Panc1 (cell line): Measurements from ENCODE around the gene TRAF3IP3. TPM values are rescaled to one million over a fixed set of nuclear protein-coding genes. Genes with fewer than 3 reads are reported as not detected.

Experiments used
- ATAC-seq: fragments of 200-7000 bp; cut with Tn5 transposase; 2 replicates; pipeline ENCODE4 v1.9.1; 2020; ENCODE audit warnings: mild to moderate bottlenecking, moderate library complexity
- BruUV-seq: library from RNA; stranded (reverse); fragments of 400-500 nt; replicated peaks from 2 replicates; lab custom pipeline; 2021; lab: Mats Ljungman, UMichigan
- CTCF ChIA-PET: fragments of 300-600 bp; sonication (Branson Sonifier 250); formaldehyde crosslinking; loops from one replicate; lab custom pipeline; 2022; ENCODE audit warnings: antibody characterized with exemption; lab: Charles Lee
- POLR2A ChIA-PET: fragments of 300-600 bp; sonication (Branson Sonifier 250); formaldehyde crosslinking; loops from one replicate; lab custom pipeline; 2022; ENCODE audit warnings: antibody characterized with exemption; lab: Charles Lee
- DNase-seq: peaks from one replicate; pipeline ENCODE4 v3.0.0-alpha.2; 2010; ENCODE audit warnings: low read depth, low spot score
- H3K27ac ChIP-seq: 2 replicates; pipeline ENCODE4 v1.5.1; 2011; ENCODE audit warnings: mild to moderate bottlenecking, low read length, inconsistent platforms
- H3K27me3 ChIP-seq: fragments of 200-500 bp; sonication (Bioruptor generic); 2 replicates; pipeline ENCODE4 v1.6.0; 2014; ENCODE audit warnings: low read length, inconsistent platforms; ENCODE audit not compliant: control insufficient read depth, insufficient read depth
- H3K36me3 ChIP-seq: fragments of 200-500 bp; sonication (Bioruptor generic); 2 replicates; pipeline ENCODE4 v1.5.1; 2014; ENCODE audit warnings: inconsistent platforms, mild to moderate bottlenecking, low read length, moderate library complexity; ENCODE audit not compliant: control insufficient read depth, insufficient read depth
- H3K4me1 ChIP-seq: 2 replicates; pipeline ENCODE4 v1.5.1; 2011; ENCODE audit warnings: inconsistent platforms, mild to moderate bottlenecking, low read length, moderate library complexity; ENCODE audit not compliant: control insufficient read depth, insufficient read depth
- H3K4me3 ChIP-seq, 2 experiments: 2 replicates each; pipeline ENCODE4 v1.5.1; 2011 to 2012; ENCODE audit warnings: low read depth in 2 of 2, low read length in 2 of 2, mild to moderate bottlenecking in 2 of 2, inconsistent platforms in 1 of 2, moderate library complexity in 1 of 2
- H3K9me3 ChIP-seq: fragments of 200-500 bp; sonication (Bioruptor generic); 2 replicates; pipeline ENCODE4 v1.5.1; 2014; ENCODE audit warnings: low read depth, mild to moderate bottlenecking, inconsistent platforms, low read length, moderate library complexity; ENCODE audit not compliant: control insufficient read depth, insufficient read depth
- POLR2AphosphoS5 ChIP-seq: IDR thresholded peaks from 2 replicates; pipeline ENCODE4 v1.6.1; 2012; ENCODE audit warnings: mild to moderate bottlenecking, low read depth, low read length, moderate library complexity
- SIN3A ChIP-seq: IDR thresholded peaks from 2 replicates; pipeline ENCODE4 v1.6.1; 2012; ENCODE audit warnings: low read depth, mild to moderate bottlenecking, low read length, moderate library complexity, borderline replicate concordance; ENCODE audit not compliant: insufficient read depth
- TCF7L2 ChIP-seq: IDR thresholded peaks from 2 replicates; pipeline ENCODE4 v1.6.1; 2011; ENCODE audit warnings: mild to moderate bottlenecking, low read depth, low read length, inconsistent platforms
- in situ Hi-C: cut with HindIII; loops from 2 replicates; pipeline ENCODE4 v1.10.0; 2016; ENCODE audit warnings: low sequenced_read_pairs, low pct_unique_long_range_greater_than_20kb
- intact Hi-C: fragments of 100-400 bp; cut with micrococcal nuclease; formaldehyde crosslinking; loops from one replicate; pipeline ENCODE4 v1.10.0; 2022; ENCODE audit not compliant: unreplicated experiment
- total RNA-seq: library from RNA; stranded (reverse); gene quantifications from one replicate; pipeline ENCODE4 v1.2.1, GENCODE V29; 2021; ENCODE audit not compliant: unreplicated experiment
- TF ChIP-seq, protein P1 (sequence below), 2 experiments: IDR thresholded peaks; 2 replicates each; pipeline ENCODE4 v1.6.1; 2011 to 2012; ENCODE audit warnings: low read depth in 2 of 2, control low read depth in 1 of 2, low read length in 1 of 2, mild to moderate bottlenecking in 1 of 2, moderate library complexity in 1 of 2; ENCODE audit not compliant: insufficient read depth in 1 of 2
- TF ChIP-seq, protein P2 (sequence below): fragments of 450-650 bp; IDR thresholded peaks from 2 replicates; pipeline ENCODE4 v1.5.1; 2017; ENCODE audit warnings: mild to moderate bottlenecking

TRAF3IP3 gene
- total RNA-seq, 1 experiment from 2014 or later: 0.67 TPM

DNA sequence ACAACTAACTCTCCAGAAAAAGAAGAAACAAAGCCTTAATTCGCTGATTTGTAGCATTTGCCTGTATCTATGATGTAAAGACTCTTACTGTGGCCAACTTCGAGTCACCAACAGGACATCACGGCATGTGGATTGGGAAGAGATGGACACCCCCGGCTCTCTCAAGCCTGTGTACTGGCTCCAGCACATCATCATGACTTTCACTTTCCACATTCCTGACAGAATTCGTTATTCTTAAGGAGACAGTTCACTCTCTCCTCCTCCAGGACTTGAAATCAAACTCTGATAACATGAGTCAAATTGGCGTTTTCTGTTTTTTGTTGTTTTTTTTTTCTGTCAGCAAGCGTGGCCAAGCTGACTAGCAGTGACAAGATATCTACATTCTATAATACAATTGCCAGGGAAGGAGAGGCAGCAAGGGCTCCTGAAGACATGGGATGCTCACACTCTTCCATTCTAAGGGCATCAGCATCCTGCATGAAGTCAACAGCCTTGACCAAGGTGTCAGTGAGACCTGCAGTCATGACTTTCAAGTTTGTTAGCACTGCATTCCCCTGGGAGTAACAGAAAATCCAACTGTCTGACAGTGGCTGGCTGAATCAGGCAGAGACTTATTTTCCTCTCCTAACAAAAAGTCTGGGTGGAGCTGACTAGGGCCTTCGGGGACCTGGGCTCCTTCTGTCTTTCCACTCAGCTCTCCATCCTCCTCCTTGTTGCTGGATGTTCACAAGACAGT lies 13.3 kb upstream of the TRAF3IP3 start:
- DNase-seq: no peak
- TF ChIP-seq TCF7L2 (no peak), POLR2AphosphoS5 (no peak), SIN3A (no peak)
- TF ChIP-seq, protein P1, sequence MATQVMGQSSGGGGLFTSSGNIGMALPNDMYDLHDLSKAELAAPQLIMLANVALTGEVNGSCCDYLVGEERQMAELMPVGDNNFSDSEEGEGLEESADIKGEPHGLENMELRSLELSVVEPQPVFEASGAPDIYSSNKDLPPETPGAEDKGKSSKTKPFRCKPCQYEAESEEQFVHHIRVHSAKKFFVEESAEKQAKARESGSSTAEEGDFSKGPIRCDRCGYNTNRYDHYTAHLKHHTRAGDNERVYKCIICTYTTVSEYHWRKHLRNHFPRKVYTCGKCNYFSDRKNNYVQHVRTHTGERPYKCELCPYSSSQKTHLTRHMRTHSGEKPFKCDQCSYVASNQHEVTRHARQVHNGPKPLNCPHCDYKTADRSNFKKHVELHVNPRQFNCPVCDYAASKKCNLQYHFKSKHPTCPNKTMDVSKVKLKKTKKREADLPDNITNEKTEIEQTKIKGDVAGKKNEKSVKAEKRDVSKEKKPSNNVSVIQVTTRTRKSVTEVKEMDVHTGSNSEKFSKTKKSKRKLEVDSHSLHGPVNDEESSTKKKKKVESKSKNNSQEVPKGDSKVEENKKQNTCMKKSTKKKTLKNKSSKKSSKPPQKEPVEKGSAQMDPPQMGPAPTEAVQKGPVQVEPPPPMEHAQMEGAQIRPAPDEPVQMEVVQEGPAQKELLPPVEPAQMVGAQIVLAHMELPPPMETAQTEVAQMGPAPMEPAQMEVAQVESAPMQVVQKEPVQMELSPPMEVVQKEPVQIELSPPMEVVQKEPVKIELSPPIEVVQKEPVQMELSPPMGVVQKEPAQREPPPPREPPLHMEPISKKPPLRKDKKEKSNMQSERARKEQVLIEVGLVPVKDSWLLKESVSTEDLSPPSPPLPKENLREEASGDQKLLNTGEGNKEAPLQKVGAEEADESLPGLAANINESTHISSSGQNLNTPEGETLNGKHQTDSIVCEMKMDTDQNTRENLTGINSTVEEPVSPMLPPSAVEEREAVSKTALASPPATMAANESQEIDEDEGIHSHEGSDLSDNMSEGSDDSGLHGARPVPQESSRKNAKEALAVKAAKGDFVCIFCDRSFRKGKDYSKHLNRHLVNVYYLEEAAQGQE (IDR thresholded peaks at IDR 0.05; ENCODE audit: insufficient read depth in 1 of 2, low read depth in 2 of 2, low read length in 1 of 2): no peak
- TF ChIP-seq, protein P2, sequence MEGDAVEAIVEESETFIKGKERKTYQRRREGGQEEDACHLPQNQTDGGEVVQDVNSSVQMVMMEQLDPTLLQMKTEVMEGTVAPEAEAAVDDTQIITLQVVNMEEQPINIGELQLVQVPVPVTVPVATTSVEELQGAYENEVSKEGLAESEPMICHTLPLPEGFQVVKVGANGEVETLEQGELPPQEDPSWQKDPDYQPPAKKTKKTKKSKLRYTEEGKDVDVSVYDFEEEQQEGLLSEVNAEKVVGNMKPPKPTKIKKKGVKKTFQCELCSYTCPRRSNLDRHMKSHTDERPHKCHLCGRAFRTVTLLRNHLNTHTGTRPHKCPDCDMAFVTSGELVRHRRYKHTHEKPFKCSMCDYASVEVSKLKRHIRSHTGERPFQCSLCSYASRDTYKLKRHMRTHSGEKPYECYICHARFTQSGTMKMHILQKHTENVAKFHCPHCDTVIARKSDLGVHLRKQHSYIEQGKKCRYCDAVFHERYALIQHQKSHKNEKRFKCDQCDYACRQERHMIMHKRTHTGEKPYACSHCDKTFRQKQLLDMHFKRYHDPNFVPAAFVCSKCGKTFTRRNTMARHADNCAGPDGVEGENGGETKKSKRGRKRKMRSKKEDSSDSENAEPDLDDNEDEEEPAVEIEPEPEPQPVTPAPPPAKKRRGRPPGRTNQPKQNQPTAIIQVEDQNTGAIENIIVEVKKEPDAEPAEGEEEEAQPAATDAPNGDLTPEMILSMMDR: no peak
- Histone ChIP-seq H3K36me3 (no peaks in the 10 kb centered on the region), H3K4me1 (no peaks in the 10 kb centered on the region), H3K27me3 (peaks cover 4% of the 10 kb centered on the region; the same call in 1 of the 2 replicates), H3K27ac (no peak overlapping the region), H3K4me3 (no peak overlapping the region), H3K9me3 (no peaks in the 10 kb centered on the region)
- in situ Hi-C loops (no loop called here), intact Hi-C loops (no loop called here)
- ChIA-PET POLR2A (no interaction called here), CTCF (no interaction called here)
- no peak for ATAC-seq
- BruUV-seq: no TSS peak

DNA sequence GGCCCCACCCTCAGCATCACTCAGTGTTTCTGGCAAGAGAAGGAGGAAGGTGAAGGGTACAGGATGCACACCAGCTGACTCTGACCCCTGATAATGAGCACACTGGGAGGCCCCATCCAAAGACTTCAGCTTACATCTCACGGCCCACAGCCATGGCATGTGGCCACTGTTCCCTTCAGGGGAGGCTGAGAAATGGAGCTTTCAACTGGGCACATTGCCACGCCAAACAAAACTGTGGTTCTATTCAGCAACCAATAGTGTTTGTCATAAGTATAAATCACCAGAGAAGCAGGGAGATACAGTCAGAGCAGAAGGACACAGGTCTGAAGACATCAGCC lies 12.7 kb upstream of the TRAF3IP3 start:
- ChIA-PET CTCF (no interaction called here), POLR2A (no interaction called here)
- in situ Hi-C loops (no loop called here), intact Hi-C loops (no loop called here)
- Histone ChIP-seq H3K4me3 (no peak overlapping the region), H3K27ac (no peak overlapping the region), H3K4me1 (no peaks in the 10 kb centered on the region), H3K9me3 (no peaks in the 10 kb centered on the region), H3K27me3 (peaks cover 4% of the 10 kb centered on the region; the same call in 1 of the 2 replicates), H3K36me3 (no peaks in the 10 kb centered on the region)
- no TSS peak for BruUV-seq
- TF ChIP-seq, protein P2: no peak
- TF ChIP-seq POLR2AphosphoS5 (no peak), SIN3A (no peak), TCF7L2 (no peak)
- TF ChIP-seq, protein P1 (IDR thresholded peaks at IDR 0.05; ENCODE audit: insufficient read depth in 1 of 2, low read depth in 2 of 2, low read length in 1 of 2): no peak
- ATAC-seq: no peak
- DNase-seq: no peak
